Smooth muscle cell (in vitro differentiated cells): Measurements from ENCODE around the gene SH3BP4. TPM values are rescaled to one million over a fixed set of nuclear protein-coding genes. Genes with fewer than 3 reads are reported as not detected.

ENCODE experiments used
- DNase-seq: peaks from one replicate; lab custom pipeline; 2025; ENCODE audit not compliant: unreplicated experiment; lab: John Stamatoyannopoulos, UW
- H2AFZ ChIP-seq: fragments of 200-600 bp; sonication (generic); 2 replicates; pipeline ENCODE4 v1.6.0; 2016; ENCODE audit warnings: antibody characterized with exemption, low read depth, mild to moderate bottlenecking
- H3F3A ChIP-seq: fragments of 200-600 bp; sonication (generic); 2 replicates; pipeline ENCODE4 v1.6.0; 2017; ENCODE audit warnings: antibody characterized with exemption, low read depth
- H3K27ac ChIP-seq: fragments of 200-600 bp; sonication (generic); 2 replicates; pipeline ENCODE4 v1.5.1; 2016; ENCODE audit warnings: low read depth, mild to moderate bottlenecking
- H3K27me3 ChIP-seq: fragments of 200-600 bp; sonication (generic); 2 replicates; pipeline ENCODE4 v1.6.1; 2016; ENCODE audit warnings: low read depth, mild to moderate bottlenecking
- H3K36me3 ChIP-seq: fragments of 200-600 bp; sonication (generic); 2 replicates; pipeline ENCODE4 v1.5.1; 2016; ENCODE audit warnings: low read depth
- H3K4me1 ChIP-seq: fragments of 200-600 bp; sonication (generic); 2 replicates; pipeline ENCODE4 v1.5.1; 2016; ENCODE audit warnings: low read depth
- H3K4me2 ChIP-seq: fragments of 200-600 bp; sonication (generic); 2 replicates; pipeline ENCODE4 v1.6.0; 2016; ENCODE audit warnings: mild to moderate bottlenecking
- H3K4me3 ChIP-seq: fragments of 200-600 bp; sonication (generic); 2 replicates; pipeline ENCODE4 v1.5.1; 2016; ENCODE audit warnings: mild to moderate bottlenecking
- H3K79me2 ChIP-seq: fragments of 200-600 bp; sonication (generic); 2 replicates; pipeline ENCODE4 v1.6.0; 2016; ENCODE audit warnings: low read depth, mild to moderate bottlenecking
- H3K9ac ChIP-seq: fragments of 200-600 bp; sonication (generic); 2 replicates; pipeline ENCODE4 v1.6.0; 2016; ENCODE audit warnings: low read depth
- H3K9me3 ChIP-seq: fragments of 200-600 bp; sonication (generic); replicated peaks from 2 replicates; pipeline ENCODE4 v1.5.1; 2016; ENCODE audit warnings: low read depth
- H4K20me1 ChIP-seq: fragments of 200-600 bp; sonication (generic); 2 replicates; pipeline ENCODE4 v1.6.0; 2016; ENCODE audit warnings: low read depth
- CTCF ChIP-seq: fragments of 200-600 bp; sonication (generic); IDR thresholded peaks from 2 replicates; pipeline ENCODE4 v1.5.1; 2017; ENCODE audit warnings: borderline replicate concordance, mild to moderate bottlenecking, antibody characterized with exemption; ENCODE audit not compliant: insufficient read depth, poor library complexity, severe bottlenecking
- WGBS: methylation state at CpG from one replicate; pipeline ENCODE4 v1.1.7; 2016; ENCODE audit warnings: low lambda C conversion rate; 5-methylcytosine and 5-hydroxymethylcytosine counted together
- polyA plus RNA-seq: library from polyadenylated mRNA; unstranded; fragments of >200 nt; fragmentation: Nextera tagmentation; extraction: Ambion mirVana; gene quantifications from 2 replicates; pipeline ENCODE4 v1.2.1, GENCODE V29; 2016
- total RNA-seq: library from RNA; depleted of rRNA; stranded (reverse); fragments of >200 nt; gene quantifications from 2 replicates; pipeline ENCODE4 v1.2.3, GENCODE V29; 2014

The SH3BP4 gene
- total and polyA plus RNA-seq, 2 experiments from 2014 or later = 38.9 to 47.7 TPM

GRCh38 chr2:235073868-235074413, 122.1 kb downstream of the SH3BP4 start:
- Histone ChIP-seq H3K36me3 (no peaks in the 10 kb centered on the region), H4K20me1 (no peaks in the 10 kb centered on the region), H3K4me1 (peaks cover 6% of the 10 kb centered on the region), H3K9me3 (no peaks in the 10 kb centered on the region), H3K9ac (no peak overlapping the region), H2AFZ (no peak overlapping the region), H3K4me3 (no peak overlapping the region), H3F3A (no peaks in the 10 kb centered on the region), H3K4me2 (no peak overlapping the region), H3K27me3 (no peaks in the 10 kb centered on the region), H3K79me2 (no peaks in the 10 kb centered on the region), H3K27ac (no peak overlapping the region)
- no peak for DNase-seq
- TF ChIP-seq CTCF = no peak
- WGBS = 69% methylated on average over 6 of the region's 6 CpGs

DNA sequence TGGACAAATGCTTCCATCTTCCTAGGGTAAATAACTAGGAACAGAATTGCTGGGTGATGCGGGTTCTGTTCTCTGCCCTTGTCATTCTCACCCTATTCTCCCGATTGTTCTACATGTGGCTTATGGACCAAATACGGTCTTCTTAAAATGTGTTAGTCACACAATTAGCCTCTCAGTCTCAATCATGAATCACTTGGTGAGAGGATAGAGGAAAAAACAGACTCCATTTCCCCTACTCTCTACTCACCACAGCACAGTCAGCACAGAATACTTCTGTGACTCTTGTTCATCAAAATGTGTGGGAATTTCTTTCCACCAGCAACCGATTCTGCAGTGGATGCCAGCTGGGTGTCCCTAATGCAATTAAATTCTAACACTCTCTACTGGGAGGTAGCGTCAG, 125.2 kb downstream of the SH3BP4 start:
- Histone ChIP-seq H3K79me2 (no peaks in the 10 kb centered on the region), H3K4me1 (no peaks in the 10 kb centered on the region), H3K9me3 (no peaks in the 10 kb centered on the region), H4K20me1 (no peaks in the 10 kb centered on the region), H3K27me3 (no peaks in the 10 kb centered on the region), H3K27ac (no peak overlapping the region), H3K4me2 (no peak overlapping the region), H3K9ac (no peak overlapping the region), H3K36me3 (no peaks in the 10 kb centered on the region), H2AFZ (no peak overlapping the region), H3F3A (no peaks in the 10 kb centered on the region), H3K4me3 (no peak overlapping the region)
- no peak for TF ChIP-seq CTCF
- WGBS = 64% methylated on average over 5 of the region's 5 CpGs
- DNase-seq = no peak

GRCh38 chr2:235078182-235078581, 126.4 kb downstream of the SH3BP4 start:
- Histone ChIP-seq H3K79me2 (no peaks in the 10 kb centered on the region), H3K27ac (no peak overlapping the region), H3K9ac (no peak overlapping the region), H3K4me2 (no peak overlapping the region), H4K20me1 (no peaks in the 10 kb centered on the region), H3F3A (no peaks in the 10 kb centered on the region), H3K27me3 (no peaks in the 10 kb centered on the region), H2AFZ (no peak overlapping the region), H3K4me3 (no peak overlapping the region), H3K9me3 (no peaks in the 10 kb centered on the region), H3K36me3 (no peaks in the 10 kb centered on the region), H3K4me1 (no peaks in the 10 kb centered on the region)
- DNase-seq = no peak
- TF ChIP-seq CTCF = no peak
- WGBS = 34% methylated on average over 4 of the region's 4 CpGs

DNA sequence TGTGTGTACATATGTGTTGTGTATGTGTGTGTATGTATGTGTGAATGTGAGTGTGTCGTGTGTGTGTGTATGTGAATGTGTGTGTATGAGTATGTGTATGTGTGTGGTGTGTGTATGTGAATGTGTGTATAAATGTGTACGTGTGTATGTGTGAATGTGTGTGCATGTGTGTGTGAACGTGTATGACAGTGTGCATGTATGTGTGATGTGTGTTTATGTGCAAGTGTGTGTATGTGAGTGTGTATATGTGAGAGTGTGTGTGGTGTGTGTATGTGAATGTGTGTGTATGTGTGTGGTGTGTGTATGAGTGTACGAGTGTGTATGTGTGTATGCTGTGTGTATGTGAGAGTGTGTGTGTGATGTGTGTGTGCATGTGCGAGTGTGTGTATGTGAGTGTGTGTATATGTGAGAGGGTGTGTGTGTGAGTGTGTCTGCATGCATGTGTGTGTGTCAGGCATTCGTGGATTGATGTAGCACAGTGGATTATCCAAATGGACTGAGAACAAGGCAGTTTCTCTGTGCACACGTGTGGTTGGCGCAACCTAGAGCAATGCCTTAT, 127.2 kb downstream of the SH3BP4 start:
- WGBS = 92% methylated on average over 8 of the region's 8 CpGs

More for the DNA sequence above, 127.2 kb downstream of the SH3BP4 start:
- Histone ChIP-seq H4K20me1 (no peaks in the 10 kb centered on the region), H3K4me1 (no peaks in the 10 kb centered on the region), H3K27ac (no peak overlapping the region), H3K36me3 (no peaks in the 10 kb centered on the region), H3K4me3 (no peak overlapping the region), H3K27me3 (no peaks in the 10 kb centered on the region), H3K9me3 (no peaks in the 10 kb centered on the region), H2AFZ (no peak overlapping the region), H3F3A (no peaks in the 10 kb centered on the region), H3K9ac (no peak overlapping the region), H3K4me2 (no peak overlapping the region), H3K79me2 (no peaks in the 10 kb centered on the region)
- DNase-seq = no peak
- no peak for TF ChIP-seq CTCF
